ENCODE results near the gene PLK1.
"Not testable (repeated sequence)": the region's sequence is repeated elsewhere in the genome, so short reads cannot be mapped to it uniquely, and the experiment has no call there.

Gene PLK1

DNA sequence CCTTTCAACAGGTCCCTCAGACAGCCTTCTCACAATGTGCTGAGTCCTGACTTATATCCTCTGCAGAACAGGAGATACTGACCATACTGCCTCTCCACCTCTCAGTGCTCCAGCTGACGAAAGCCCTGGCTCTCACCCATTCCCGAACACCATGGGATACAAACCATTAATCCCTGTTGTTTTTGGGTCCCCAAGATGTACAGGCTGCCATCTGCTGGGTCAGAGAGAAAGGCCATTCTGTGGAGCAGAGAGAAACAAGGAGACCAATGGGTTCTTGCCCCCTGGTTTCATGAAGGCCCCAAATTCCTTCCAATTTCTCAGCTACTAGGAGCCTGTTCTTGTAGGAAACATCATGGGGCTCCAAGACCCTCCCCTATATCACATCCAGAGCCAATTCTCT is 31.3 kb downstream of the PLK1 start:
- DNase-seq (ENCODE audit: low spot score): no peak

DNA sequence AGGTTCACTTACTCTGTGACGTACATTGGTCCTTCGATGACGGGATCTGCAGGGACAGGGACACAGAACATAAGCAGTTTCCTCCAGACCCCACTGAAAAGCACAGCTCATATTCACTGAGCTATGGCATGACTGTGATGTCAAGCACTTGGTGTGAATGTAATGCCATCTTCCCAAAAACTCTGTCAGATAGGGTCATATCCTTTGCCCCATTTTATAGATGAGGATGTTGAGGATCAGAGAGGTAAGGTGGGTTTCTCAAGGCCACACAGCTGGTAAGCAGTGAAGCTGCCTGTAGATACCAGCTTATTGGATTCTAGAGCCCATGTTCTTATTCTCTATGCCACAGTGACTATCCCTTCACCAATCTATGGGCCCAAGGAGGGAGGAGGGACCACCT is 31.8 kb downstream of the PLK1 start:
- DNase-seq (ENCODE audit: low spot score): no peak

GRCh38 chr16:23711785-23712184 is 33.1 kb downstream of the PLK1 start:
- no peak for DNase-seq (ENCODE audit: low spot score)

DNA sequence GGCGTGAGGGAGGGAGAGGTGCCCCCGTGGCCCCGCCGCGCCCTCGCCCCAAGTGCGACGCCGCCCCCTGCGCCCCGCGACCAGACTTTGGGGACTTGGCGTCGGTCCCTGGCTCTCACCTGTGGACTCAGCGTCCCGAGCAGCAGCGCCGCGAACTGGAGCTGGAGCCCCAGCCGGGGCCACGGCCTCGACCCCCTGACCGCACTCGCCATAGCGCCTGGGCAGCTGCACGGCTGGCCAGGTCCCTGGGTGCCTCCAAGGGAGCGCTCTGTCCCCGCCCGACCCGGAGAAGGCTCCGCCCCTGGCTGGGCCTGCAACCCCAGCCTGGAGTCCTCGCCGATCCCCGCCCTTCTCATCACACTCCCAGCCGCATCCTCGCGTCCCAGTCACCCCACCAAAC is 34.3 kb downstream of the PLK1 start, which contains the start of gene ERN2:
Gene ERN2 (minus strand): TSS at position 247 of the 400 bp plus-strand sequence. CDS start 35 bp downstream, at position 212.
- DNase-seq (ENCODE audit: low spot score): no peak

DNA sequence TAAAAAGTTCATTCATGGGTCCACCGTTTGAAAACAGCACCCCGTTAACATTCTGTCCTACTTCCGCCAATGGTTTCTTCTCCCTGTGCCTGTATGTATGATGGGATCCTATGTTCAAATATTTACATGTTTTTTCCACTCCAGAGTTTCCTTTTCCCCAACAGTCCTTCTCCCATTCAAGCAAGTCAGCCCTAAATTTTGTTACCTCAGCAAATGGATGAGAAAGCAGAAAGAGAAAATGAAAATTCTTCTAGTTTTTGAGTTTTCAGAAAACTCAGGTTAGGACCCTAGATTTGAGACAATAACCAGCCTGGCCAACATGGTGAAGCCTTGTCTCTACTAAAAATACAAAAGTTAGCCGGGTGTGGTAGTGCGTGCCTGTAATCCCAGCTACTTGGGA is 37.8 kb downstream of the PLK1 start:
- no peak for DNase-seq (ENCODE audit: low spot score)

DNA sequence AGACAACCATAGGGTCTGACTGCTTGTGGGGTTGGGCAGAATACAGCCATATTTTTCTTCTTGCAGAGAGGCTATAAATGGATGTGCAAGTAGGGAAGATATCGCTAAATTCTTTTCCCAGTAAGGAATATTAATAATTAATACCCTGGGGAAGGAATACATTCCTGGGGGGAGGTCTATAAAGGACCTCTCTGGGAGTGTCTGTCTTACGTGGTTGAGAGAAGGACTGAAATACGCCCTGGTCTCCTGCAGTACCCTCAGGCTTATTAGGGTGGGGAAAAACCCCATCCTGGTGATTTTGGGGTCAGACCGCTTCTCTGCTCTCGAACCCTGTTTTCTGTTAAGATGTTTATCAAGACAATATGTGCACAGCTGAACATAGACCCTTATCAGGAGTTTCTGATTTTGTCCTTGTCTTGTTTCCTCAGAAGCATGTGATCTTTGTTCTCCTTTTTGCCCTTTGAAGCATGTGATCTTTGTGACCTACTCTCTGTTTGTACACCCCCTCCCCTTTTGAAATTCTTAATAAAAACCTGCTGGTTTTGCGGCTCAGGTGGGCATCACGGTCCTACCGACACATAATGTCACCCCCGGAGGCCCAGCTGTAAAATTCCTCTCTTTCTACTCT is 44.0 kb downstream of the PLK1 start:
- not testable (repeated sequence) for DNase-seq (ENCODE audit: low spot score)

- DNase-seq (ENCODE audit: low spot score): no peak
These were observed 45.6 kb downstream of the PLK1 start for GRCh38 chr16:23724096-23724784.

DNA sequence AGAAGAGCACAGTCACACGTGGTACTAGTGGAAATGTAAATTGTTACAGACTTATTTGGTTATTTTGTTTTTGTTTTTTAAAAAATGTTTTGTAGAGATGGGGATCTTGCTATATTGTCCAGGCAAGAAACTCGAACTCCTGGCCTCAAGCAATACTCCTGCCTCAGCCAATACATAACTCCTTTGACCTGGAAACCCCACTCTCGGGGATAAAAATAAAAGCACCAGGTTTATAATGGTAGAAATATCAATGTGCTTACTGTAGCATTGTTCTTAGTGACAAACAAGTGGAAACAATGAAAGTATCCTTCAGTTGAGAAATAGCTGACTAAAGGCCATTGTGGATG is 46.1 kb downstream of the PLK1 start:
- no peak for DNase-seq (ENCODE audit: low spot score)

DNA sequence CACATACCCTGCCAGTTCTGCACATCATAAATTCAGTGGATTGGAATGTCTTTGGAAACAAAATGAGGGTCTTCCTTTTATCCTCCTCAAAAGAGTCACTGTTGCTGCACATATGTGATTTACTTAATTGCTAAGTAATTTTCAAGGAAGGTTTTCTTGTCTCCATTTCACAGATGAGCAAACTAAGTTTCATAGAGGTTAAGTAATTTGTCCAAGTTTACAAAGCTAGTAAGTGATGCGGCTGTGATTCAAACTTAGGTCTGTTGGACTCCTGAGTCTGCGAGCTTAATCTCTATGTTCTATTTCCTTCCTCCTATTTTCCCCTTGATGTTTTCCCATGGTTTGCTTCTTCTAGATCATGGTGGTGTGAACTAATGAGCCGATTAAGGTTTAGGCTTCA is 48.0 kb downstream of the PLK1 start:
- DNase-seq (ENCODE audit: low spot score): no peak

DNA sequence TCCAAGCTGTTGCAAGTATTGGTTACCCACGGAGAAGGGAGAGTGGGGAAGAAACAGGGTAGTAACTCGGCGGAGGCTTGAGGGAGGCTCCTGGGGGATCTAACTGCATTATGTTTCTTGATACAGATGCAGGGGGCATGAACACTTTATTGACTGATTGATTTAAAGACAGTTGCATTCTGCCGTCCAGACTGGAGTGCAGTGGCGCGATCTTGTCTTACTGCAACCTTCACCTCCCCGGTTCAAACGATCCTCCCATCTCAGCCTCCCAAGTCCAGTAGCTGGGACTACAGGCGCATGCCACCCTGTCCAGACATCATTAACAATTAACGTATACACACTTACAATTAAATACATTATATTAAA is 49.4 kb downstream of the PLK1 start:
- DNase-seq (ENCODE audit: low spot score): no peak

- no peak for DNase-seq (ENCODE audit: low spot score)
These were observed 51.1 kb downstream of the PLK1 start for GRCh38 chr16:23729503-23730424.

DNA sequence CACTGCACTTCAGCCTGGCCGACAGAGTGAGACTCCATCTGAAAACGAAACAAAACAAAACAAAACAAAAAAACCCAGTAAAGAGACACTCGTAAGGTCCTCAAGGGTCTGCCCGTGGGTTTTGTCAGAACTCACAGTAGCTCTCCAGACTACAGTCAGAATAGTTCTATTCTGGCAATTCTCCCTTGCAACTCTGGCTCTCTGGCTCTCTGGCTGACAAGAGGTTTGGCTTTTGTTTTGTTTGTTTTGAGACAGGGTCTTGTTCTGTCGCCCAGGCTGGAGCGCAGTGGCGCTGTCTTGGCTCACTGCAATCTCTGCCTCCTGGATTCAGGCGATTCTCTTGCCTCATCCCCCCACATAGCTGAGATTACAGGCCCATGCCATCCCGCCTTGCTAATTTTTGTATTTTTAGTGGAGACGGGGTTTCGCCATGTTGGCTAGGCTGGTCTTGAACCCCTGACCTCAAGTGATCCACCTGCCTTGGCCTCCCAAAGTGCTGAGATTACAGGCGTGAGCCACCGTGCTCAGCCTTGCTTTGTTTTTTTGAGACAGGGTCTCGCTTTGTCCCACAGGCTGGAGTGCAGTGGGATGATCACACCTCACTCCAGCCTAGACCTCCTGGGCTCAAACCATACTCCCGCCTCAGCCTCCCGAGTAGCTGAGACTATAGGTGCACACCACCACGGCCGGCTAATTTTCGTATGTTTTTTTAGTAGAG is 55.6 kb downstream of the PLK1 start:
- no peak for DNase-seq (ENCODE audit: low spot score)

GRCh38 chr16:23737423-23738028 is 58.8 kb downstream of the PLK1 start:
- not testable (repeated sequence) for DNase-seq (ENCODE audit: low spot score)

GRCh38 chr16:23739516-23739915 is 60.8 kb downstream of the PLK1 start:
- DNase-seq (ENCODE audit: low spot score): no peak

All from HuH-7.5 (cell line).